ENCODE data around the gene DUSP7. TPM values are rescaled to one million over a fixed set of nuclear protein-coding genes. Genes with fewer than 3 reads are reported as not detected.

Gene DUSP7
- total RNA-seq, 2 experiments from 2014 or later = 4.8 to 5.2 TPM

DNA sequence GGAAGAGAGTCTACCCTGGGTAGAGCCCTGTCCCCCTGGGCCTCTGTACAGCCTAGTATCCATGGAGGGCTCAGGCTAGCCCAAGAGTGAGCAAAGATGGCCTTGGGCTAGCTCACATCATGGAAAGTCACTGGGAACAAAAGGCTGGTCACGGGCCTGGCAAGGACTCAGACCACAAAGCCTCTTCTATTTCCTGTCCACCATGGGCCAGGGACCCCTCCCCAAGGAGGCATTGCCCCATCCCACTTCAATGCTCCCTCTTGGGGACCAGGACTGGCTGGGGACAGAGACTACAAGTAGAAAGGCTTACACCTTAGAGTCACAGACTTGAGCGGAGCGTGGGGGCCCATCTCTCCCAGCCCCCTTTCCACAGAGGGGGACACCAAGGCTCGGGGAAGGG, 16.9 kb downstream of the DUSP7 start:
- CTCF ChIA-PET = no interaction called here
- no peak overlapping the region for H3K27ac ChIP-seq (ENCODE audit: low read depth in 1 of 2, low read length in 2 of 2)
- H3K27me3 ChIP-seq (ENCODE audit: control insufficient read depth in 1 of 2, insufficient read depth in 2 of 2, low read length in 2 of 2) = no peaks in the 10 kb centered on the region
- Mint-ChIP-seq H3K36me3 (ENCODE audit: low read depth) (no peaks in the 10 kb centered on the region), H3K4me1 (ENCODE audit: low read depth) (peaks cover 7% of the 10 kb centered on the region), H3K27ac (no peak overlapping the region), H3K9me3 (no peaks in the 10 kb centered on the region), H3K27me3 (no peaks in the 10 kb centered on the region), H3K4me3 (no peak overlapping the region)
- H3K36me3 ChIP-seq (ENCODE audit: insufficient read depth, low read length) = no peaks in the 10 kb centered on the region
- peaks cover 17% of the 10 kb centered on the region for H3K4me1 ChIP-seq (ENCODE audit: insufficient read depth, low read length)
- ATAC-seq (ENCODE audit: poor library complexity) (no peak), DNase-seq (no peak)
- no peak for TF ChIP-seq CTCF (IDR thresholded peaks at IDR 0.05)
- POLR2A ChIA-PET = no interaction called here
- H3K9me3 ChIP-seq (ENCODE audit: control insufficient read depth in 1 of 2, insufficient read depth in 1 of 2, low read length in 2 of 2) = no peaks in the 10 kb centered on the region
- no peak overlapping the region for H3K4me3 ChIP-seq (ENCODE audit: low read length)
- intact Hi-C loops (cut with DNase I, micrococcal nuclease) = no loop called here

- ATAC-seq (ENCODE audit: poor library complexity) = no peak
- no peaks in the 10 kb centered on the region for H3K9me3 Mint-ChIP-seq
- peaks cover 7% of the 10 kb centered on the region for H3K4me1 Mint-ChIP-seq (ENCODE audit: low read depth)
Measured at GRCh38 chr3:52038227-52038626, 18.1 kb downstream of the DUSP7 start.

GRCh38 chr3:52037291-52037690, 19.1 kb downstream of the DUSP7 start:
- Mint-ChIP-seq H3K9me3 (no peaks in the 10 kb centered on the region), H3K36me3 (ENCODE audit: low read depth) (no peaks in the 10 kb centered on the region), H3K4me3 (no peak overlapping the region), H3K27me3 (no peaks in the 10 kb centered on the region), H3K4me1 (ENCODE audit: low read depth) (peaks cover 7% of the 10 kb centered on the region), H3K27ac (no peak overlapping the region)
- H3K4me1 ChIP-seq (ENCODE audit: insufficient read depth, low read length) = peaks cover 6% of the 10 kb centered on the region
- H3K27ac ChIP-seq (ENCODE audit: low read depth in 1 of 2, low read length in 2 of 2) = no peak overlapping the region
- DNase-seq (no peak), ATAC-seq (ENCODE audit: poor library complexity) (no peak)
- TF ChIP-seq CTCF (IDR thresholded peaks at IDR 0.05) = no peak
- H3K27me3 ChIP-seq (ENCODE audit: control insufficient read depth in 1 of 2, insufficient read depth in 2 of 2, low read length in 2 of 2) = no peaks in the 10 kb centered on the region
- intact Hi-C loops (cut with DNase I, micrococcal nuclease) = loop anchor here in 1 of 2 experiments (2.0 kb wide), 1 partner anchor 86 kb away; no protein-coding TSS in a partner anchor
- CTCF ChIA-PET = interaction anchor here (1.0 kb wide), 1 partner anchor 86 kb away, joined by 7 read pairs; no protein-coding TSS in a partner anchor
- H3K9me3 ChIP-seq (ENCODE audit: control insufficient read depth in 1 of 2, insufficient read depth in 1 of 2, low read length in 2 of 2) = no peaks in the 10 kb centered on the region
- POLR2A ChIA-PET = interaction anchor here (1.1 to 1.6 kb wide), 2 partner anchors 19 to 86 kb away, joined by 3 read pairs; partner anchors contain the start of gene DUSP7
- H3K36me3 ChIP-seq (ENCODE audit: insufficient read depth, low read length) = no peaks in the 10 kb centered on the region
- H3K4me3 ChIP-seq (ENCODE audit: low read length) = no peak overlapping the region

More at GRCh38 chr3:52038227-52038626, 18.1 kb downstream of the DUSP7 start:
- Histone ChIP-seq H3K4me3 (ENCODE audit: low read length) (no peak overlapping the region), H3K27ac (ENCODE audit: low read depth in 1 of 2, low read length in 2 of 2) (no peak overlapping the region), H3K36me3 (ENCODE audit: insufficient read depth, low read length) (no peaks in the 10 kb centered on the region), H3K27me3 (ENCODE audit: control insufficient read depth in 1 of 2, insufficient read depth in 2 of 2, low read length in 2 of 2) (no peaks in the 10 kb centered on the region), H3K9me3 (ENCODE audit: control insufficient read depth in 1 of 2, insufficient read depth in 1 of 2, low read length in 2 of 2) (no peaks in the 10 kb centered on the region), H3K4me1 (ENCODE audit: insufficient read depth, low read length) (peaks cover 6% of the 10 kb centered on the region)
- Mint-ChIP-seq H3K4me3 (no peak overlapping the region), H3K27me3 (no peaks in the 10 kb centered on the region), H3K36me3 (ENCODE audit: low read depth) (no peaks in the 10 kb centered on the region), H3K27ac (no peak overlapping the region)
- ChIA-PET POLR2A (interaction anchor here (1.1 kb wide), 1 partner anchor 18 kb away, joined by 3 read pairs; the partner anchor contains the start of gene DUSP7), CTCF (interaction anchor here (0.5 kb wide), 1 partner anchor 37 kb away, joined by 3 read pairs; no protein-coding TSS in a partner anchor)
- DNase-seq = no peak
- intact Hi-C loops (cut with DNase I, micrococcal nuclease) = no loop called here
- no peak for TF ChIP-seq CTCF (IDR thresholded peaks at IDR 0.05)
